Measurements from ENCODE around the gene ZNF655.

ZNF655 gene

GRCh38 chr7:99539213-99539811, 19.1 kb upstream of the ZNF655 start:
- Histone ChIP-seq H3K36me3 (ENCODE audit: control insufficient read depth, low read length) (peaks cover 4% of the 10 kb centered on the region; the same call in 1 of the 2 replicates), H3K79me2 (ENCODE audit: control insufficient read depth, low read length) (no peaks in the 10 kb centered on the region), H3K9me3 (ENCODE audit: control insufficient read depth, insufficient read depth, low read length) (peaks cover 21% of the 10 kb centered on the region), H3K4me2 (ENCODE audit: low read length) (no peak overlapping the region), H3K27me3 (ENCODE audit: control insufficient read depth, low read length) (no peaks in the 10 kb centered on the region), H3K4me3 (ENCODE audit: low read length) (no peak overlapping the region), H4K20me1 (ENCODE audit: control insufficient read depth, insufficient read depth, low read depth, low read length) (no peaks in the 10 kb centered on the region), H3K4me1 (ENCODE audit: control insufficient read depth, low read length) (no peaks in the 10 kb centered on the region), H3K9me2 (replicated peaks; ENCODE audit: control insufficient read depth, low read length) (no peaks in the 10 kb centered on the region), H3K27ac (ENCODE audit: low read depth, low read length) (no peak overlapping the region), H3F3A (ENCODE audit: control insufficient read depth, insufficient read depth) (no peaks in the 10 kb centered on the region)
- TF ChIP-seq CTCF (IDR thresholded peaks at IDR 0.05; ENCODE audit: low read depth, low read length, poor library complexity, severe bottlenecking) (no peak), EZH2phosphoT487 (IDR thresholded peaks at IDR 0.05; ENCODE audit: borderline replicate concordance, low read length) (no peak)

- H3K79me2 ChIP-seq (ENCODE audit: control insufficient read depth, low read length): no peaks in the 10 kb centered on the region
- no peaks in the 10 kb centered on the region for H3K27me3 ChIP-seq (ENCODE audit: control insufficient read depth, low read length)
- no peak overlapping the region for H3K4me2 ChIP-seq (ENCODE audit: low read length)
- no peak for TF ChIP-seq CTCF (IDR thresholded peaks at IDR 0.05; ENCODE audit: low read depth, low read length, poor library complexity, severe bottlenecking)
- TF ChIP-seq EZH2phosphoT487 (IDR thresholded peaks at IDR 0.05; ENCODE audit: borderline replicate concordance, low read length): no peak
- H3K27ac ChIP-seq (ENCODE audit: low read depth, low read length): no peak overlapping the region
- no peaks in the 10 kb centered on the region for H3F3A ChIP-seq (ENCODE audit: control insufficient read depth, insufficient read depth)
- peaks cover 21% of the 10 kb centered on the region for H3K9me3 ChIP-seq (ENCODE audit: control insufficient read depth, insufficient read depth, low read length)
- peaks cover 4% of the 10 kb centered on the region; the same call in 1 of the 2 replicates for H3K36me3 ChIP-seq (ENCODE audit: control insufficient read depth, low read length)
- H4K20me1 ChIP-seq (ENCODE audit: control insufficient read depth, insufficient read depth, low read depth, low read length): no peaks in the 10 kb centered on the region
- no peaks in the 10 kb centered on the region for H3K4me1 ChIP-seq (ENCODE audit: control insufficient read depth, low read length)
- no peak overlapping the region for H3K4me3 ChIP-seq (ENCODE audit: low read length)
- no peaks in the 10 kb centered on the region for H3K9me2 ChIP-seq (replicated peaks; ENCODE audit: control insufficient read depth, low read length)
Measured at GRCh38 chr7:99540542-99540941, 17.9 kb upstream of the ZNF655 start.

- H3K36me3 ChIP-seq (ENCODE audit: control insufficient read depth, low read length): peaks cover 4% of the 10 kb centered on the region; the same call in 1 of the 2 replicates
- H3K4me3 ChIP-seq (ENCODE audit: low read length): no peak overlapping the region
- H4K20me1 ChIP-seq (ENCODE audit: control insufficient read depth, insufficient read depth, low read depth, low read length): no peaks in the 10 kb centered on the region
- no peaks in the 10 kb centered on the region for H3K79me2 ChIP-seq (ENCODE audit: control insufficient read depth, low read length)
- H3F3A ChIP-seq (ENCODE audit: control insufficient read depth, insufficient read depth): no peaks in the 10 kb centered on the region
- H3K27ac ChIP-seq (ENCODE audit: low read depth, low read length): no peak overlapping the region
- H3K9me2 ChIP-seq (replicated peaks; ENCODE audit: control insufficient read depth, low read length): no peaks in the 10 kb centered on the region
- peaks cover 21% of the 10 kb centered on the region for H3K9me3 ChIP-seq (ENCODE audit: control insufficient read depth, insufficient read depth, low read length)
- no peak overlapping the region for H3K4me2 ChIP-seq (ENCODE audit: low read length)
- H3K27me3 ChIP-seq (ENCODE audit: control insufficient read depth, low read length): no peaks in the 10 kb centered on the region
- no peak for TF ChIP-seq CTCF (IDR thresholded peaks at IDR 0.05; ENCODE audit: low read depth, low read length, poor library complexity, severe bottlenecking)
- no peak for TF ChIP-seq EZH2phosphoT487 (IDR thresholded peaks at IDR 0.05; ENCODE audit: borderline replicate concordance, low read length)
- no peaks in the 10 kb centered on the region for H3K4me1 ChIP-seq (ENCODE audit: control insufficient read depth, low read length)
Measured at GRCh38 chr7:99541212-99541611, 17.2 kb upstream of the ZNF655 start.

Data from DOHH2 (cell line).